DND-41 (cell line): ENCODE data around the gene ZNF620.

Experiments
- ATAC-seq: fragments of 200-7000 bp; cut with Tn5 transposase; 3 replicates; pipeline ENCODE4 v1.9.1; 2021; ENCODE audit warnings: low read depth; ENCODE audit not compliant: insufficient read depth
- DNase-seq: peaks from one replicate; pipeline ENCODE4 v3.0.0-alpha.2; 2020
- H2AFZ ChIP-seq: 2 replicates; pipeline ENCODE4 v1.6.0; 2012; ENCODE audit warnings: low read depth, low read length
- H3K27ac ChIP-seq: 2 replicates; pipeline ENCODE4 v1.5.1; 2012; ENCODE audit warnings: low read length, inconsistent platforms
- H3K27me3 ChIP-seq: fragments of 200-600 bp; sonication (generic); 2 replicates; pipeline ENCODE4 v1.6.0; 2012; ENCODE audit warnings: low read length, mild to moderate bottlenecking, inconsistent platforms; ENCODE audit not compliant: insufficient read depth, poor library complexity
- H3K36me3 ChIP-seq: 2 replicates; pipeline ENCODE4 v1.5.1; 2012; ENCODE audit warnings: low read length, inconsistent platforms; ENCODE audit not compliant: insufficient read depth
- H3K4me1 ChIP-seq: 2 replicates; pipeline ENCODE4 v1.5.1; 2012; ENCODE audit warnings: mild to moderate bottlenecking, low read length; ENCODE audit not compliant: insufficient read depth
- H3K4me2 ChIP-seq: 2 replicates; pipeline ENCODE4 v1.6.0; 2012; ENCODE audit warnings: mild to moderate bottlenecking, moderate library complexity, low read length, inconsistent platforms; ENCODE audit not compliant: insufficient read depth
- H3K4me3 ChIP-seq, 2 experiments: fragments of 200-600 bp in 1 of 2; shearing (Covaris generic) in 1 of 2; 2 replicates each; pipeline ENCODE4 v1.5.1; 2012 to 2016; ENCODE audit warnings: inconsistent platforms in 2 of 2, low read length in 2 of 2, mild to moderate bottlenecking in 2 of 2, low read depth in 1 of 2, moderate library complexity in 1 of 2
- H3K79me2 ChIP-seq: 2 replicates; pipeline ENCODE4 v1.6.0; 2012; ENCODE audit warnings: low read length, inconsistent platforms; ENCODE audit not compliant: insufficient read depth
- H3K9ac ChIP-seq: 2 replicates; pipeline ENCODE4 v1.6.0; 2012; ENCODE audit warnings: low read depth, mild to moderate bottlenecking, inconsistent platforms, low read length, moderate library complexity
- H3K9me3 ChIP-seq: 2 replicates; pipeline ENCODE4 v1.5.1; 2012; ENCODE audit warnings: low read length, moderate library complexity, mild to moderate bottlenecking, inconsistent platforms; ENCODE audit not compliant: insufficient read depth, severe bottlenecking
- H4K20me1 ChIP-seq: 2 replicates; pipeline ENCODE4 v1.6.0; 2012; ENCODE audit warnings: low read length; ENCODE audit not compliant: insufficient read depth
- CTCF ChIP-seq: IDR thresholded peaks from 2 replicates; pipeline ENCODE4 v1.5.1; 2012; ENCODE audit warnings: borderline replicate concordance, low read length, moderate library complexity, mild to moderate bottlenecking; ENCODE audit not compliant: poor library complexity, severe bottlenecking; ENCODE audit errors: extremely low read depth
- EZH2 ChIP-seq: IDR thresholded peaks from 3 replicates; pipeline ENCODE4 v1.6.1; 2012; ENCODE audit warnings: borderline replicate concordance, low read depth, mild to moderate bottlenecking, moderate library complexity, low read length, inconsistent platforms; ENCODE audit not compliant: severe bottlenecking

Gene ZNF620

GRCh38 chr3:40497288-40497687 lies 8.6 kb upstream of the ZNF620 start:
- ATAC-seq = no peak
- H4K20me1 ChIP-seq = no peaks in the 10 kb centered on the region
- no peaks in the 10 kb centered on the region for H3K79me2 ChIP-seq
- no peaks in the 10 kb centered on the region for H3K36me3 ChIP-seq
- H3K4me1 ChIP-seq = no peaks in the 10 kb centered on the region
- H3K9me3 ChIP-seq = no peaks in the 10 kb centered on the region
- no peak overlapping the region for H3K4me2 ChIP-seq
- no peak overlapping the region for H3K4me3 ChIP-seq
- DNase-seq = no peak
- TF ChIP-seq CTCF = no peak
- no peak for TF ChIP-seq EZH2
- H3K27me3 ChIP-seq = no peaks in the 10 kb centered on the region
- no peak overlapping the region for H3K27ac ChIP-seq
- H3K9ac ChIP-seq = no peak overlapping the region
- H2AFZ ChIP-seq = no peak overlapping the region

DNA sequence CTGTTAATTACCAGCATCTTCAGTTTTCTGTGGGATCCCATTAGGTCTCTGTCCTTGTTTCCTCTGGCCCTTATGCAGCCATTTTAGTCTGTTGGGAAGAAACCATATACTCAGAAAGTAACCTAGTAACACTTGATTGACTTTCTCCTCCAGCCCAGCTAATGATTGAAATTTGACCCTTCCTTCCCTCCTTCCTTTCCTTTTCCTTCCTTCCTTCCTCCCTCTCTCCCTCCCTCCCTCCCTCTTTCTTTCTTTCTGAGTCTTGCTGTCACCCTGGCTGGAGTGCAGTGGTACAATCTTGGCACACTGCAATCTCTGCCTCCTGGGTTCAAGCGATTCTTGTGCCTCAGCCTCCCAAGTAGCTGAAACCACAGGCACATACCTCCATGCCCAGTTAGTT lies 5.9 kb upstream of the ZNF620 start:
- Histone ChIP-seq H4K20me1 (no peaks in the 10 kb centered on the region), H3K9ac (no peak overlapping the region), H2AFZ (no peak overlapping the region), H3K4me3 (no peak overlapping the region), H3K4me1 (peaks cover 2% of the 10 kb centered on the region; the same call in 1 of the 2 replicates), H3K4me2 (no peak overlapping the region), H3K27me3 (no peaks in the 10 kb centered on the region), H3K9me3 (no peaks in the 10 kb centered on the region), H3K36me3 (no peaks in the 10 kb centered on the region), H3K79me2 (no peaks in the 10 kb centered on the region), H3K27ac (no peak overlapping the region)
- DNase-seq (no peak), ATAC-seq (no peak)
- no peak for TF ChIP-seq CTCF
- no peak for TF ChIP-seq EZH2

GRCh38 chr3:40502034-40502433 lies 3.8 kb upstream of the ZNF620 start:
- DNase-seq (no peak), ATAC-seq (no peak)

More at GRCh38 chr3:40502034-40502433, 3.8 kb upstream of the ZNF620 start:
- Histone ChIP-seq H3K27ac (no peak overlapping the region), H3K4me2 (no peak overlapping the region), H4K20me1 (no peaks in the 10 kb centered on the region), H3K9ac (no peak overlapping the region), H3K4me3 (no peak overlapping the region), H2AFZ (no peak overlapping the region), H3K4me1 (peaks cover 21% of the 10 kb centered on the region), H3K79me2 (no peaks in the 10 kb centered on the region), H3K27me3 (no peaks in the 10 kb centered on the region), H3K36me3 (no peaks in the 10 kb centered on the region), H3K9me3 (no peaks in the 10 kb centered on the region)
- TF ChIP-seq CTCF (no peak), EZH2 (no peak)
